PC-9 (cell line): ENCODE data around the gene RXFP1. TPM values are rescaled to one million over a fixed set of nuclear protein-coding genes. Genes with fewer than 3 reads are reported as not detected.

Experiments
- BruUV-seq: library from RNA; stranded (reverse); fragments of 400-500 nt; replicated peaks from 2 replicates; lab custom pipeline; 2021; lab: Mats Ljungman, UMichigan
- CTCF ChIA-PET: fragments of 300-600 bp; sonication (Branson Sonifier 250); formaldehyde crosslinking; loops from one replicate; lab custom pipeline; 2022; ENCODE audit warnings: antibody characterized with exemption; lab: Charles Lee
- POLR2A ChIA-PET: fragments of 300-600 bp; sonication (Branson Sonifier 250); formaldehyde crosslinking; loops from one replicate; lab custom pipeline; 2022; ENCODE audit warnings: antibody characterized with exemption; ENCODE audit not compliant: unreplicated experiment; lab: Charles Lee
- DNase-seq, 2 experiments: peaks; one replicate each; pipeline versions ENCODE4 v3.0.0 to v3.0.0-alpha.2; 2015 to 2022; ENCODE audit warnings: mixed read lengths in 1 of 2
- H2AFZ ChIP-seq: fragments of 200-600 bp; sonication (generic); 2 replicates; pipeline ENCODE4 v1.8.1; 2017; ENCODE audit warnings: antibody characterized with exemption
- H3F3A ChIP-seq: fragments of 200-600 bp; sonication (generic); 2 replicates; pipeline ENCODE4 v1.8.1; 2017; ENCODE audit warnings: antibody characterized with exemption, mild to moderate bottlenecking, low read depth; ENCODE audit not compliant: insufficient read depth
- H3K27ac ChIP-seq: fragments of 200-600 bp; sonication (generic); 2 replicates; pipeline ENCODE4 v1.6.1; 2016; ENCODE audit warnings: mixed run types
- H3K27me3 ChIP-seq: fragments of 200-600 bp; sonication (generic); 2 replicates; pipeline ENCODE4 v1.6.1; 2016; ENCODE audit warnings: low read depth, mixed run types; ENCODE audit not compliant: insufficient read depth
- H3K36me3 ChIP-seq: fragments of 200-600 bp; sonication (generic); 2 replicates; pipeline ENCODE4 v1.6.1; 2016; ENCODE audit warnings: low read depth, mixed run types
- H3K4me1 ChIP-seq: fragments of 200-600 bp; sonication (generic); replicated peaks from 2 replicates; pipeline ENCODE4 v1.6.1; 2016; ENCODE audit warnings: mixed run types; ENCODE audit not compliant: insufficient read depth
- H3K4me2 ChIP-seq: fragments of 200-600 bp; sonication (generic); 2 replicates; pipeline ENCODE4 v1.6.1; 2017; ENCODE audit warnings: mixed run types
- H3K4me3 ChIP-seq: fragments of 200-600 bp; sonication (generic); 2 replicates; pipeline ENCODE4 v1.6.1; 2016; ENCODE audit warnings: mixed run types
- H3K79me2 ChIP-seq: fragments of 200-600 bp; sonication (generic); 2 replicates; pipeline ENCODE4 v1.6.1; 2017; ENCODE audit warnings: low read depth, mixed run types
- H3K9me2 ChIP-seq: fragments of 200-600 bp; sonication (generic); 2 replicates; pipeline ENCODE4 v1.8.1; 2017; ENCODE audit warnings: mild to moderate bottlenecking; ENCODE audit not compliant: insufficient read depth
- H3K9me3 ChIP-seq: fragments of 200-600 bp; sonication (generic); 2 replicates; pipeline ENCODE4 v1.8.1; 2016; ENCODE audit warnings: low read depth; ENCODE audit not compliant: insufficient read depth
- H4K20me1 ChIP-seq: fragments of 200-600 bp; sonication (generic); 2 replicates; pipeline ENCODE4 v1.8.1; 2017; ENCODE audit not compliant: insufficient read depth
- EZH2 ChIP-seq: fragments of 200-600 bp; sonication (generic); IDR thresholded peaks from 2 replicates; pipeline ENCODE4 v1.8.0; 2017; ENCODE audit warnings: antibody characterized with exemption, low read depth
- intact Hi-C: fragments of 100-400 bp; cut with micrococcal nuclease; formaldehyde crosslinking; loops from one replicate; pipeline ENCODE4 v1.10.0; 2022; ENCODE audit not compliant: unreplicated experiment
- total RNA-seq: library from RNA; stranded (reverse); gene quantifications from 2 replicates; pipeline ENCODE4 v1.2.3, GENCODE V29; 2021
- TF ChIP-seq, protein P1 (sequence below): fragments of 200-600 bp; sonication (generic); conservative IDR thresholded peaks from 2 replicates; pipeline ENCODE4 v1.6.1; 2017; ENCODE audit warnings: mixed run types, antibody characterized with exemption, mild to moderate bottlenecking, moderate library complexity

RXFP1 gene
- total RNA-seq, 1 experiment from 2014 or later = not detected

DNA sequence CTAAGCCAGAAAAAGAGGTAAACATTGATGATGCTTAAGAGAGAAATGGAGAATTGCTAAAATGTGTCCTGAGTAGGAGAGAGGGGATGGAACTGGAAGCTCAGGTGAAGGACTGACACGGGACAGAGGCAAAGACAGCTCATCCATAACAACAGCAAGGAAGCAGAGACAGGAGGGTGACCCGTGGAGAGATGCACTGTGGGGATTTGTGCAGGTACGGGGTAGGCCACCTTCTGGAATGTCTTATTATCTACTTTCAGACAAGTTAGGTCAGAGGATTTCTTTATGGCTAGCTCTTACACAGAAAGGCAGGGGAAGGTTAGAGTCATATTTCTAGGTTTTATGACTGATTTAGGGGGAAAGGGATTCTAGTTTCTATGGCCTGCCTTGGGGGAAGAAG lies 31.7 kb downstream of the RXFP1 start:
- no peak for TF ChIP-seq EZH2
- TF ChIP-seq, protein P1, sequence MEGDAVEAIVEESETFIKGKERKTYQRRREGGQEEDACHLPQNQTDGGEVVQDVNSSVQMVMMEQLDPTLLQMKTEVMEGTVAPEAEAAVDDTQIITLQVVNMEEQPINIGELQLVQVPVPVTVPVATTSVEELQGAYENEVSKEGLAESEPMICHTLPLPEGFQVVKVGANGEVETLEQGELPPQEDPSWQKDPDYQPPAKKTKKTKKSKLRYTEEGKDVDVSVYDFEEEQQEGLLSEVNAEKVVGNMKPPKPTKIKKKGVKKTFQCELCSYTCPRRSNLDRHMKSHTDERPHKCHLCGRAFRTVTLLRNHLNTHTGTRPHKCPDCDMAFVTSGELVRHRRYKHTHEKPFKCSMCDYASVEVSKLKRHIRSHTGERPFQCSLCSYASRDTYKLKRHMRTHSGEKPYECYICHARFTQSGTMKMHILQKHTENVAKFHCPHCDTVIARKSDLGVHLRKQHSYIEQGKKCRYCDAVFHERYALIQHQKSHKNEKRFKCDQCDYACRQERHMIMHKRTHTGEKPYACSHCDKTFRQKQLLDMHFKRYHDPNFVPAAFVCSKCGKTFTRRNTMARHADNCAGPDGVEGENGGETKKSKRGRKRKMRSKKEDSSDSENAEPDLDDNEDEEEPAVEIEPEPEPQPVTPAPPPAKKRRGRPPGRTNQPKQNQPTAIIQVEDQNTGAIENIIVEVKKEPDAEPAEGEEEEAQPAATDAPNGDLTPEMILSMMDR = no peak
- no peak overlapping the region for H2AFZ ChIP-seq
- H4K20me1 ChIP-seq = no peaks in the 10 kb centered on the region
- H3K4me1 ChIP-seq = no peaks in the 10 kb centered on the region
- no peaks in the 10 kb centered on the region for H3K79me2 ChIP-seq
- DNase-seq = no peak
- H3K9me2 ChIP-seq = no peaks in the 10 kb centered on the region
- no peaks in the 10 kb centered on the region for H3K9me3 ChIP-seq
- no peaks in the 10 kb centered on the region for H3F3A ChIP-seq
- H3K4me2 ChIP-seq = no peak overlapping the region
- no peaks in the 10 kb centered on the region for H3K27me3 ChIP-seq
- H3K36me3 ChIP-seq = no peaks in the 10 kb centered on the region
- ChIA-PET POLR2A (no interaction called here), CTCF (no interaction called here)
- no peak overlapping the region for H3K4me3 ChIP-seq
- BruUV-seq = no TSS peak
- intact Hi-C loops = no loop called here
- no peak overlapping the region for H3K27ac ChIP-seq

DNA sequence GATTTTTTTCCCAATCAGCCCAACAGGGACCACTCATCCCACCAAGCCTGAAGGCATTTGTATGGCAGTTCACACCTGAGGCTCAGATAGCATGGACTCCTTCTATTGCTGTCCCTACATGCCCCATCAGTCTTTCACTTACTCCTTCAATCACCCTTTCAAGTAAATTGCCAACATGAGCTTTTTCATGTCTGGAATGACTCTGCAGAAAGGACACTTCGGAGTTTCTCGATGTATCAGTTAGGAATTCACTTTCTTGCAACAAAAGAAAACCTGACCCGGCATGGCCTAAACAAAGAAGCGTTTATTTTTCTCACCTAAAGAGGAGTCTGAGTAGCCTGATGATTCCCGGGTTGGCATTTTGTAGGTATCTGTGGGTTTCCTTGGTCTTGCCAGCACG lies 38.6 kb downstream of the RXFP1 start:
- no peak overlapping the region for H3K27ac ChIP-seq
- intact Hi-C loops = no loop called here
- POLR2A ChIA-PET = interaction anchor here (0.7 kb wide), 1 partner anchor 497 kb away, joined by 10 read pairs; no protein-coding TSS in a partner anchor
- no peaks in the 10 kb centered on the region for H3F3A ChIP-seq
- CTCF ChIA-PET = no interaction called here
- no peaks in the 10 kb centered on the region for H3K36me3 ChIP-seq
- no peaks in the 10 kb centered on the region for H3K9me2 ChIP-seq
- BruUV-seq = no TSS peak
- no peaks in the 10 kb centered on the region for H3K27me3 ChIP-seq
- no peak overlapping the region for H3K4me2 ChIP-seq
- H2AFZ ChIP-seq = no peak overlapping the region
- no peaks in the 10 kb centered on the region for H3K79me2 ChIP-seq
- H3K9me3 ChIP-seq = no peaks in the 10 kb centered on the region
- H4K20me1 ChIP-seq = no peaks in the 10 kb centered on the region
- no peak overlapping the region for H3K4me3 ChIP-seq
- no peak for TF ChIP-seq EZH2
- TF ChIP-seq, protein P1 = no peak
- H3K4me1 ChIP-seq = no peaks in the 10 kb centered on the region
- no peak for DNase-seq

DNA sequence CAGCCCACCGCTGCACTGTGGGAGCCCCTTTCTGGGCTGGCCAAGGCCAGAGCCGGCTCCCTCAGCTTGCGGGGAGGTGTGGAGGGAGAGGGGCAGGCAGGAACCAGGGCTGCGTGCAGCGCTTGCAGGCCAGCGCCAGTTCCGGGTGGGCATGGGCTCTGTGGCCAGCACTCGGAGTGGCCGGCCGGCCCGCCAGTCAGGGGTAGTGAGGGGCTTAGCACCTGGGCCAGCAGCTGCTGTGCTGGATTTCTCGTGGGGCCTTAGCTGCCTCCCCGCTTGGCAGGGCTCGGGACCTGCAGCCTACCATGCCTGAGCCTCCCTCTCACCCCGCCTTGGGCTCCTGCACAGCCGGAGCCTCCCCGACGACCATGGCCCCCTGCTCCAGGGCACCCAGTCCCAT lies 45.2 kb downstream of the RXFP1 start:
- TF ChIP-seq, protein P1 = no peak
- no peak for TF ChIP-seq EZH2
- Histone ChIP-seq H2AFZ (no peak overlapping the region), H3K9me3 (no peaks in the 10 kb centered on the region), H3K27ac (no peak overlapping the region), H3K4me1 (no peaks in the 10 kb centered on the region), H3K4me2 (no peak overlapping the region), H3F3A (no peaks in the 10 kb centered on the region), H3K4me3 (no peak overlapping the region), H3K36me3 (no peaks in the 10 kb centered on the region), H3K79me2 (no peaks in the 10 kb centered on the region), H3K27me3 (no peaks in the 10 kb centered on the region), H3K9me2 (no peaks in the 10 kb centered on the region), H4K20me1 (no peaks in the 10 kb centered on the region)
- ChIA-PET POLR2A (no interaction called here), CTCF (no interaction called here)
- no TSS peak for BruUV-seq
- intact Hi-C loops = no loop called here
- no peak for DNase-seq
